ENCODE measurements around the gene FBXL7.

The FBXL7 gene

DNA sequence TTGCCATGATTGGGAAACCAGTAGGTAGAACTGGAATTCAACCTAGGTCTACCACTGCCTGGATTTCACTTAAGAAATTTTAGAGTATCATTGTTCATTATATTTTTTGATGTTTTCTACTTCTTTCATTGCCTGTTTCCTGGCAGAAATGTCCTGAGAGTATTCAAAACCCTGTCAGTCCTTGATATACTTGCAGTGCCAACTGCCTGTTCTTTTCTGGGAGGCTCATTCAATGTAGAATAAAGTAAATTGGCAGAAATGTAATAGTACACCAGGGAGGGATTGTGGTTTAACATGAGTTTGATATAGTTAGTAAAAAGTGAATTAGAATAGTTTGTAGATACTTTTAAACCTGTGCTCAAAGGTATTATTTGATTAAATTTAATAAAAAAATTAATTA, 286.3 kb downstream of the FBXL7 start:
- no peak for DNase-seq

DNA sequence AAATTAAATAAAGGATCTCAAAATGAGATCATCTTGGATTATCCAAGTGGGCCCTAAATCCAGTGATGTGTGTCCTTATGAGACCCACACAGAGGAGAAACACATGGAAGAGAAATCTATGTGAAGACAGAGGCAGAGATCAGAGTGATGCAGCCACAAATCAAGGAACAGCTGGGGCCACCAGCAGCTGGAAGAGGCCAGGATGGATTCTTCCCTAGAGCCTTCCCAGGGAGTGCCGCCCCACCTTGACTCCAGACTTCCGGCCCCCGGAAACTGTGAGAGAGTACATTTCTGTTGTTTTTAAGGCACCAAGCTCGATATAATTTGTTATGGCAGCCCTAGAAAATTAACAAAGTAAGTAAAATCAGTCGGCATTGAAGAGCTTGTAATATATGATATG, 286.9 kb downstream of the FBXL7 start:
- no peak for DNase-seq

DNA sequence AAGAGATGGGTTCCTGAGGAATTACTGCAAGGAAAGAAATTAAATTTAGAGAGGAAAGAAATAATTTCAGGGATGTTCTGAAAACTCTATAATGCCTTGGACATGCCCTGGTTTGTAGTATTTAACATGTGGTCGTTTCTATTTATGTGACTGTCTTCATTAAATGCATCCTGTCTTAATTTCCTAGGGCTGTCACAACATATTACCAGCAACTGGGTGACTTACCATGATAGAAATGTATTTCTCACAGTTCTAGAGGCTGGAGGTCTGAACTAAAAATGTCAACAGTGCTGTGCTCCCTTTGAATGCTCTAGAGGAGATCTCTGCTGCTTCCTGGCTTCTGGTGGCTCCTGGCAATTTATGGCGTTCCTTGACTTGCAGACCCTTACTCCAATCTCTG, 287.7 kb downstream of the FBXL7 start:
- no peak for DNase-seq

DNA sequence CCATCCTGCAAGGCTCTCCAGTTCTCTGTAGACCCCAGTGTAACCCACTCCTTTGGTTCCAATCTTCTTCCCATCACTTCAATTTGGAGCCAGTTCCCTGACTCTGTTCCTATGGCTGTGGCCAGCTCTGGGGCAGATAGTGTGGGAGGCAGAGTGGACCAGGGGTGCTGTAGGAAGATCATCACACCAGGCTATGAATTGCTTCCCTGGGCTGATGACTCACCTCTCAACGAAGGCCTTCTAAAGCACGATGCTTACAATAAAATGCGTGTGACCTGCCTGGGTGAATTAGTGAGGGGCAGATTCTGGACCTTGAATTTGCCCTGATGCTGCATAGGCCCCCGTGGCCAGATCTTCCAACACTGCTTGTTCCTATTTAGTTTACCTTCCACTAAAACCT, 289.7 kb downstream of the FBXL7 start:
- peak; percentile 30 for DNase-seq

DNA sequence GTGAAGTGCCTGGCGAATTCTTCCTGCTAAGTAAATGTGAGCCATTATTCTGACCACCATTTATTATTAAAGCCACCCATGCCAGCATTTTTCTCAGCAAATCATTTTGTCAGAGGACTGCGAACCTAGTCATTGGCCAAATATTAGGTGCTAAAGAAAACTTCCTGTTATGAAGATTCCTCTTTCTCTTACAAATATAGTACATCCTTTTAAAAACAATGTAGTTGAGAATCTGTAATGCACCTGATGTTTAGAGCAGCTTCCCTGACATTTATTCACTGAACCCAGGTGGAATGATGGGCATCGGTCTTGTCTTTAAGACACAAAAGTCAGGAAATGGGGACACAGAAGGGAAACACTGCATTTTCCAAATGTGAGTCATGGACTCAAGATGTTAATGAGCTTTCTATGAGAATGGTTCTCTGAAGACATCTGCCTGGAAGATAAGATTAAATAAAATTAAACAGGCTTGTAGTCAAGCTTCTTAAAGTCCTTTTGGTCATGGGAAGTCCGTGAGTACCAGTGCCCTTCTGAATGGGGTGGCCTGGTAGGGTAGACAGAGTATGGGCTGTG, 290.6 kb downstream of the FBXL7 start:
- no peak for DNase-seq

DNA sequence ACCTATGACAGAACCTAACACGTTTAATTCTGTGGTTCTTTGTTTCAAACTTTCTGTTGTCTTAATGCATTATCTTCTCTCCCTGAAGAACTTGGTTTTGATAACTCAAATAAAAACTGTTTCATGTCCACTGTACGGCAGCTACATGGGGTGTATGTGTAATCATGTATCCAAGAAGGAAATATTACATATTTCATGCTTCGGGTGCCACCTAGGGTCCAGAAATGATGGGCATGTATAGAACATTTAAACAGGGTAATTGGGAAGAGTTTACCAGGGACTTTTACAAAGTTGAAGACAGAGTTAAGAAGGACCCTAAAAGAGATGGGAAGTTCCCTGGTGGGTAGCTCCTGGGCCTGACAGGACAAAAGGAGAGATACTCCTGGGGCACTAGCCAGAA, 291.3 kb downstream of the FBXL7 start:
- DNase-seq: no peak

DNA sequence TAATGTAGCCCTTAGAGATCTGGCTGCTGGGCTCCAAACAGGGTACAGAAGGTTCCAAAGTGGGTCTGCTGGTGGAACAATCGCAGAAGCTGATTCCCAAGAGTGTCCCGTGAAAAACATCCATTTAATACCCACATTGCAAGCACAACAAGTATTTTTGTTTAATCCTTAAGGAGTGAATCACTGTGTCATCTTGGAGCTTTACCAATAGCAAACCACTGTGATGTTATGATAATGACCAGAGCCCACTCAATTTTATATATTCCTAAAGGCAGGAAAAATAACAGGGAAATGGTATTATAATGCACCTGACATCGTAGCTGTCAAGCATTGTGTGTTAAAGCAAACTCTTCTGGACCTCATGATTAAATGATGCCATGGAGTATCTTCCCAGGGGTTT, 291.9 kb downstream of the FBXL7 start:
- DNase-seq: no peak

DNA sequence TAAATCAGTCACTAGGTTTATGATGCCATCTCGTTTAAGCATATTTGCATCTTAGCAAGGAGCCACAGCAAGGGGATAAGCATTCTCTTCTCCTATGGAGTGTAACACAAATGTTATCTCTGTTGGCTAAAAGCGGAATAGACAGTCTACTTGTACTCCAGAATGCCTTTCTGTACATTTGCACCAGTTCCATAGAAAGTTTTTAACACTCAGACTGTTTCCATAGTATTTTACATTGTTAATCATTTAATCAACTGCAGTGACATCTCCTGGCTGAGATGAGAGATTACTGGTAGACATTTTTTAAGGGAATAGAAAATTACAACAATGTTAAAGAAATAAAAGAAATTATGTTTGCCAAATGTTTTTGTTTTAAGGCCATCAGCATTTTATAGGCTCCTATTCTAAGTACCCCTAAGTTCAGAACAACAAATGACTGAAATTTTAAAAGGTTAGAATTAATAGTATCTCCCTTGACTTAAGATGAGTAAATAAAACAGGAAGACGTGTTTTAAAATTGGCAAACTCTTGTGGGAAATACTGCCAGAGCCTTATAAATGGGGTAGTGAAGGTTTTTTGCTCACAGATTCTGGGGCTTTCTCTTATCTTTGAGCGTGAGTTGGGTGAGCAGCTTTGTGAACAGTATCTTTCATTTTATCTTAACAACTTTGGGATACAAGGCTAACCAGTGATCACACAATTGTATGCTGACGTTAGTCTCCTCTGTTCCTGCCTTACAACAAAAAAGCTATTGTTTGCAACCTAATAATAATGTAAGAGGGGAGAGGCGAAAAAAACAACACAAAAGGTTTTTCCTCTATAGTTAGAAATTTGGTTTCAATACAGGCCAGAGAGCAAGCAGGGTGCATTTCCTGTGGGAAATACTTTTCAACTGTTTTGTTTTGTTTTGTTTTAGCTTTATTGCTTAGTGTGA, 294.3 kb downstream of the FBXL7 start:
- no peak for DNase-seq

DNA sequence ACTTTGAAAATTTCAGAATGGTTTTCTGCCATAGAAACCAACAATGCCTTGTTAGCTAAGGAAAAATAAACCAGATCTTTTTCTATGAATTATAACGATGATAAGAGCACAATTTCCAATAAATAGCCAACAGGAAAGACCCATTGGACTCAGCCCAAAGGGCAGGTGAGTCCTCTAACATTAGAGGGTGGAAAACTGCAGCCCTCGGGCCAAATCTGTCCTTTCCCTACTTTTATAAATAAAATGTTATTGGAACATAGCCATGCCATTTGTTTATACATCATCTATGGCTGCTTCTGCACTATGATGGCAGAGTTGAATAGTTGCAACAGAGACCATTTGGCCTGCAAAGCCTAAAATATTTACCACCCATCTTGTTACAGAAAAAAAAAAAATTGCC, 296.1 kb downstream of the FBXL7 start:
- no peak for DNase-seq

DNA sequence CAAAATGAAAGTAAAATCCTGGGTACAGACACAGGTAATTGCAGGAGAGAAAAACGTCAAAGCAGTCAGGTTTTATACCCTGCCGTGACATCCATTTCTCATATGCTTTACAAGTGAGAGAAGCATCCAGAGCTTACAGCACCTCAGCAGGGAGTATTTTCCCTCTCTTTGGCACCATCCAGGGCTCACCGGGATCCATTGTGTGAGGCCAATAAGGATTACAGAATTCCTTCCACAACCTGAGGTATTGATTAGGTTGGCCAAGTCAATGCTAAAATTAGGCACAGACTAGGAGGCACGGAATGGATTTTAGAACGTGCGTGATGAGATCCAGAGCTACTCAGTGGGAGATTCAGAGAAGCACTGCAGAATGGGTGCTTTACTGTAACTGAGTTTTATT, 296.6 kb downstream of the FBXL7 start:
- DNase-seq: no peak

DNA sequence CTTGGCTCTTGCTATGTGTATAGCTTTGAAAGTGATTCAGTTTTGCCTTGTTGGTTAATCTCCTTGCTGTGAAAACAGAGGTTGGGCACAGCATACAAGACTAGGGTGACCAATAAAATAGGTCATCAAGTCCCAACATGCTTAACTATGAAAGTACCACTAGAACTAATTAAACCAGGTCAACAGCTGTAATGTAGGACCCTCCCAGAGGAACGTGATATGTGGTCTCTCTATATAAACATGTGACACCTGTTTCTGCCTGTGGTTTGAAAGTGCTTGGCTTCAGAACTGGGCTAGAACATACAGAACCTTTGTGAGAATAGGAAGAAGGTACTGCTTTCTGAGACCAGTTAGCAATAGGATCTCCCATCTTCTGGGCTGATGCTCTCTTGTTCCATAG, 297.1 kb downstream of the FBXL7 start:
- DNase-seq: no peak

DNA sequence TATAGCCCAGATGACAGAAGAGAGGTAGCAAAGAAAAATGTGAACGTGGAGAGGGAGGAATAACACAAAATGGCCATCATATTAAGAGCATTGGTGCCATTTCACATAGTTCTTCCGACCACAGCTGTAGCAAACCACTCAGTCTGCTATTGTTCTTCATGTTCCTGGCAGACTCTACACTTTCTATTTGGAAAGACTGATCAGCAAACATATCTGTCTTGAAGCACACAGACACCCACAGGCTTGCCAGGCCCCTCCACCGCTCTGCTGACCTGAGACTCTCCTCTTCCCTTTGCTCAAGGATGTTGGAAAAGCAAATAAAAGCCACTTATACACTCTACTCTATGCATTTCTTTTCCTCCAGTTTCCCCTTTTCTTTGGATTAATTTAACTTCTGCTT, 298.0 kb downstream of the FBXL7 start:
- DNase-seq: no peak

DNA sequence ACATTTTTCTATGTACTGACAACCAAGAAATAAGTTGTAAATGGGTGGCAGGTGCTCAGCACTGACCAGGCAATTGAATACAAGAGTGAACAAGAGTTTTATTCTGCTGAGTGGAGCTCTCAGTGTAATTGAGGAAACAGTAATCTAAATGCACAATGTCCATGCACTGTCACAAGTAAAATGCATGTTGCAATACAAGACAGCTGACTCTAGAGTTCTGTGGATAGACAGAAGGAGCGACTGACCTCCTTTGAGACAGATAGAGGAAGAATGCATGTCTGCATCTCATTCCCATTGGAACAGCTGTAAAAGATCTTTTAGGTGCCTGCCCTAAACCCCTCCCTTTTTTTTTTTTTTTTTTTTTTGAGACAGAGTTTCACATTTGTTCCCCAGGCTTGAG, 299.0 kb downstream of the FBXL7 start:
- DNase-seq: no peak

DNA sequence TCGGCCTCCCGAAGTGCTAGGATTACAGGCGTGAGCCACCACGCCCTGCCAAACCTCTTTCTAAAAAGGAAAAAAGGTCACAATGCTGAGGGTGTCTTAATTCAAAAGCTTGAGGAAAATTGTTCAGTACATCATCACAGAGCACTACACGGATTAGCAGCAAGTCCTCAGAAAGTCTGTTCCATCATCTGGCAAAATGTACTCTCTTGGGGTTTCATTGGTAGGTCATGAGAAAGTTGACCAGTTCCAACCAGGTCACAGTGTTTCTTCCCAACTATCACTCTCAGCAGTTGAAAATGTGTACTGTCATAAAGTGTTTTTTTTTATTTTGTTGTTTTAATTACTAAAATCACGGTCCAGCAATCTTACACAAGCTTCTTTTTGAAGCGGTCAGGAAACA, 299.6 kb downstream of the FBXL7 start:
- no peak for DNase-seq

DNA sequence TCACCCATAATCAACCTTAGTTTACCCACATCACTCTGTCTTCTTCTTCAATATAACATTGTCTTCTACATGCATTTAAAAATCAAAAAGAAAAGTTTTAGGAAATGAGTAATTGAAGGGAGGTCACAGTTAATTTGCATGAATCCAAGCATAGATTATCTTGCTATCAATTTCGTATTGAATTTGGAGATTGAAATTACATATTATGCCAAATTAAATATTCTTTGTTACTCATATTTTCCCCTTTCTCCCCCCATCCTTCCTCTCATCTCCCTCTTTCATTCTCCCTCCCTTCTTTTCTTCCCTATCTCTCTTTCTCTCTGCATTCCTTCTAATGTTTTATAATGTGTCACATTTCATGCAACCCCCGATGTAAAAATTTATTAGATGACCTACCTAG, 303.3 kb downstream of the FBXL7 start:
- no peak for DNase-seq

DNA sequence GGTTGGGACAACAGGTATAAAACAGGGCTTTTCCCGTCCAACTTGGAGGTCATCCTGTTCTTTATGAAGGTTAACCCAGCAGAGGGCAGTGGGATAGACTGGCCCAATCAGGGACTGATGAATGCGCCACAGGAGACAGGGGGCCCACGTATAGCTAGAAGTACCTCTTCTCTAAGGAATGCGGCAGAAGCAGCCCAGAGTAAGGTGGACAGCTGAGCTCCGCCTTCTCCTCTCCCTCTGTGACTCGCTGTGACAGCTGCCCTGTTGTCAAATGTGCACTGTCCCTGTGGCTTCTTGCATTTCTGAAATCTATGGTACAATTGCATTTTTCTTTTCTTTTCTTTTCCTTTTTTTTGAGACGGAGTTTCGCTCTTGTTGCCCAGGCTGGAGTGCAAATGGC, 306.6 kb downstream of the FBXL7 start:
- DNase-seq: no peak

DNA sequence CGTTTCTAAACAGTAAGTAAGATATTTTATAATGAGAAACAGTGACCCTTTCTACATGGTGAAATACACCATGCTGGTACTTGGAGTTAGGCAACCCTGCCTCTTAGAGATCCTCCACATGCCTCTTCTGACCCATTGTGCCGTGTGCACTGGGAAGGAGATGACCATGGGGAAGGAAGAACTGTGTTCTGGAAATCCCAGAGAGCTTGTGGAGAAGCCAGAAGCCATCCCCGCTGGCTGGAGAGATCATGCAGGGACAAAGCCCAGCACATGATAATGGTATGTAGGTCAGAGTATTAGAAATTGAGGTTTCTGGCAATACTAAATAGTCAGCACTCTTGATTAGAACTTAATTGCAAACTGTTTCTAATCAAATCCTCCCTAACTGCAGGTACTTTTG, 307.3 kb downstream of the FBXL7 start:
- DNase-seq: no peak

DNA sequence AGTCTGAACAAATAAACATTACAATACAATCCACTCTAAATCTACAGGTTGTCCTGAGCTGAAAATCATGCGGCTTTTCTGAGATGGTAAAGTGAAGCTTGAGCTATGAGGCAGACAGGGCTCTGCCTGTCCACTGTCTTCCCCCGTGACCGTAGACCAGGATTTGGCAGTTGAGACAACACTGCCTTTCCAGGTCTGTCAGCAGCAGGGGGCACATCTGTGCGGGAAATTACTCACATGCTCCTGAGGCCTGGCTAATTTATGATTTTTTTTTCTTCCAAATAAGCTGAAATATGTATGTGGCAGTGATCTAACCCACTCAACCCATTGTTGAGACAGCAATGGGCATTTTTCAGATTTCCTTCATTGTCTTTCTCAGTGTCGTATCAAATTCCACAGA, 307.9 kb downstream of the FBXL7 start:
- DNase-seq: no peak

DNA sequence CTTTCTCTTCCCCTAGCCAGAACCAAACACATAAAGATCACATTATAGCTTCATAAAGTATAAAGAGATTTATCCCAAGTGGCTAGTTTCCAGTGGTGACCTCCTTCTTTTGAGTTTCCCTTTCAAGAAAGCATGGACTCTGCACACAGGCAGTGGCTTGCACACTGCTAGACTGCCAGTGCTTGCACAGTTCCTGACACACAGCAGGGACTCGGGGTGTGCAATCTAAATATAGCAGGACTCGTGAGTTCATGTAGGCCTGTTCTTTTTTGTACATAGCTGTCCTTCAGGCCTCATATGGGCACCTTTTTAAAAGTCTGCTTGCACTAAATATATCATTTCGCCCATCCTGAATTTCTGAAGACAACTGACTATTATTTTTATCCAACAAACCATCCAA, 308.6 kb downstream of the FBXL7 start:
- no peak for DNase-seq

DNA sequence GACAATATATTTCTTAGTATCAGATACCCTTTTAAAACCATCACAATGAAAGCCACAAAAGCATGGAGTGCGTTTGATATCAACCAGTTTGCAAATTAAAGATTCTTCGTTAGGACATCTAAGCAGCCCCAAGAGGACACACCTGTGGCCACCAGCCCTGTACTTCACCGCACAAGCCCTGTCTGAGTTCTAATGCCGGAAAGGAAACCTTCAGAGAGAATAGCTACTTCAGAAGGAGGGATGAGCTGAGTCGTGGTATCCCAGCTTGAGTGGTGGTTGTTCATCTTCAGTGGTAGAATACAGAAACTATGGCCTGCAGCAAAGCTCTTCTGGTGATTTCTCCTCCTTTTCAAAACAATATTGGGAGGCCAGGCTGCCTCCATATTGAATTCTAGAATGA, 319.6 kb downstream of the FBXL7 start:
- DNase-seq: no peak

DNA sequence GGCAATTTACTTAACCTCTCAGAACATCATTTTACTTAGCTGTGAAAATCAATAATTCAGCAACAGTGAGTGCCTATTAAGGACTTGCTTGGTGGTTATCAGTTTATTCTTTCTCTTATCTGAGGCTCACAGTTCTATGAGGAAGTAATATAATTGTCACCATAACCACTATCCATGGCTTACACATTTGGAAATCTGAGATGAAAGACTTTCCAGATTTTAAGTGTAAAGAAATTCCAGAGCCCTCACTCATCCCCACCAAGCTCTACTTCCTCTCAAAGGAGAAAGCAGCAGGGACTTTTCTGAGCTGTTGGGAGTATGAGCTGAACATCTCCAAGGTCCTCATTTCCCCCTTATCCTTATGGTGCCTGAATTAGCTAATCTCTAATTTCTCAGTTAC, 321.5 kb downstream of the FBXL7 start:
- peak; percentile 66 for DNase-seq

DNA sequence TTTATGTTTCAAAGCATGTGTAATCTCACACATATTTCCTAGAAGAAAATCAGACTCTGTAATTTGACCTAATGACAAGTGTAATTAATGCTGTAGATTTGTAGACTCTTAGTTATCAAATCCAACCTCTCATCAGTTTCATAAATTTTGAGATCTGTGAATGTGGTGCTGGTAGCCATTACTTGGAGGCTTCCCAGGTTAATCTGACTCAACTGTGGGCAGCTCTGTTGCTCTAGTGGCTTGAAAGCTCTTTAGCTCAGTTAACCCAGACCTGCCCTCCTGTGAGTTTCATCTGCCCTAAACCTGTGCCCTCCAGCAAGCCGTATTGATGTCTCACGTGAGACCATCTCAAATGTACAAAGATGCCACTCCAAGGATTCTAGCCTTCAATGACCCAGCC, 323.4 kb downstream of the FBXL7 start:
- peak; percentile 21 for DNase-seq

DNA sequence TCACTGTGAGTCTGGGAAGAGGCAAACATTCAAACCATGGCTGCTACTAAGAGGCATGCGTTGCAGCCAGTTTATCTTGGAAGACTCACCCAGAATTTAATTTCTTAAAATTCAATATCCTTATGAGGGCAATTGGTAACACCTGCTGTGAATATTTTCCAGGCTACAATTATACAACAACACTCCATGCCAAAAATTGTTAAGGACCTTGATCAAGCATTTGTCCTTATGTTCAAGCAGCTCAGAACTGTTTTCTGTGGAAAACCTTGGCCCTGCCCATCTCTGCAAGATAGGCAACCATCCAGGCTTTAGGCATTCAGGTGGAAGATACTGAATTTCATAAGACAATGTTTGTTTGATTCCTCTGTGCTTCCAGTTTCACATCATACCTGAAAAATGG, 327.8 kb downstream of the FBXL7 start:
- DNase-seq: no peak

DNA sequence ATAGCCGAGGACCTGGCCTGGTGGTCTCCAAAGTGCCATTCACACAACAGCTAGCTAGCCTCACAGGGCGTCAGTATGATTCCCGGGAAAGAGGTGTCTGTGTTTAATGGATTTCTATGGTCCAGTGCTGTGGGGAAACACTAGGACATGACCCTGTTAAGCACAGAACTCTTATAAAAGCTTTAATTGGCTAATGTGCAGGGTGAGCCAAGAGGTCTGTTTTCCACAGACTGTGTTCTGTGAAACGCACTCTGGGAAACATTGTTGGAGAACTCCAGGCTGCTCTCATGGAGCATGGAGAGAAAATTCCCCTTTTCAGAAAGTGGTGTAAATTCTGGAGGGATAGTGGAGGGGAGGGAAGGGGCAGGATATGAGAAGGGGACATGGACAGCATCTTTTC, 331.4 kb downstream of the FBXL7 start:
- no peak for DNase-seq

DNA sequence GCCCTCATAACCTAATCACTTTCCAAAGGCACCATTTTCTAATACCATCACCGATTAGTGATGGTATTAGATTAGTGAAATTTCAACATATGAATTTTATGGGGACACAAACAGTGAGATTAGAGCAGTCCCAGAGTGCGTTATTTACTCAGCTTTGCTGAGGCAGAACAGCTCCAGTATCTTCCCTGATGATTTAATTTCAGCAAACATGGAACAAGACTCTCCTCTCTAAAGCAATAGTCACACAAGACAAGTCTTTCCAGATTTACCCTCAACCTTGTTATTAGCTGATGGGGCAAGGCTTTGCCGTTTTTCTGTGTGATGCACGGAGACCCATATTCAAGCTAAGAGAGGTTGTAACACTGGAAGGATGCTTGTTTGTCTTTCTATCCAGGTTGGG, 333.4 kb downstream of the FBXL7 start:
- no peak for DNase-seq

Data from NCI-H226 (cell line).